Stimulated activated CD4-positive, alpha-beta T cell treated with anti-CD3 and anti-CD28 coated beads, Interleukin-1b, Interleukin-23, amount 100 ng/mL, for 4 hours (primary cell): ENCODE measurements around the gene CACNB1.

ENCODE experiments used
- DNase-seq, 2 donors: peaks; one replicate each; pipeline ENCODE4 v3.0.0-alpha.2; 2020; ENCODE audit warnings: low read depth in 2 of 2

CACNB1 gene

DNA sequence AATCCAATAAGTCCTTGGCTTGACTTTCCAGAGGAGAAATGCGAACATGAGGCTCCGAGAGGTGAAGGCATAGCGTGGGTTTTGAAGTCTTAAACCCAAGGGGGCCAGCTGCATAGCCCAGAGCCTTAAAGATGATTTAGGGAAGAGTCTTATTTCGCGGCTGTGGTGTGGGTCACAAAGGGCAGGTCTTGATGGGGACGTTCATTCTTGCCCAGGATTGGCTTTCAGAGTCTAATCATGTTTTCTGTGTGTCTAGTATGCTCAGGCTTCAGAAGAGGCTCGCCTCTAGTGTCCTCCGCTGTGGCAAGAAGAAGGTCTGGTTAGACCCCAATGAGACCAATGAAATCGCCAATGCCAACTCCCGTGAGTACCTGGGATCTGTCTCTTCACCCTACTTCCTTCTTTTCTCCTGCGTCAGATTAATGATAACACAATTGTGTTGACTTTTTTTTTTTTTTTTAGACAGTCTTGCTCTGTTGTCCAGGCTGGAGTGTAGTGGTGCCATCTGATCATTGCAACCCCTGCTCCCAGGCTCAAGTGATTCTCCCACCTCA, 3.6 kb upstream of the CACNB1 start:
- DNase-seq, result no peak

GRCh38 chr17:39200070-39200879, 2.8 kb upstream of the CACNB1 start, which contains the start of gene RPL19:
TSS of gene RPL19 (plus strand) at chr17:39200283. CDS start at chr17:39200345, 62 bp downstream.
- DNase-seq, result peak; percentile 71 to 75

DNA sequence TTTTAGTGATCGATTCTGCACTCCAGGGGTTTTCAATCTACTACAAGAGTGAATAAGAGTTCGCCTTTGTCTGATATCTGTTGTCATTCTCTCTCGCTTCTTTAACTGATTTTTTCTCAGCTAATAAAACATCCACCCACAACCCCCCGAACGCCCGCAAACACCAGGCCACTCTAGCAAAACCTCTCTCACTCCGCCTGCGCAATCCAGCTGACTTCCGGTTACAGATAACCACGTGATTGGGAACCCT, 2.3 kb upstream of the CACNB1 start:
- DNase-seq, result peak; percentile 73 to 82

- DNase-seq, result no peak
These were observed 707 bp upstream of the CACNB1 start for GRCh38 chr17:39198186-39198566.

- DNase-seq, result no peak
These were observed 619 bp downstream of the CACNB1 start for GRCh38 chr17:39196808-39197291.

GRCh38 chr17:39196241-39196807, 1.1 kb downstream of the CACNB1 start:
- no peak for DNase-seq

DNA sequence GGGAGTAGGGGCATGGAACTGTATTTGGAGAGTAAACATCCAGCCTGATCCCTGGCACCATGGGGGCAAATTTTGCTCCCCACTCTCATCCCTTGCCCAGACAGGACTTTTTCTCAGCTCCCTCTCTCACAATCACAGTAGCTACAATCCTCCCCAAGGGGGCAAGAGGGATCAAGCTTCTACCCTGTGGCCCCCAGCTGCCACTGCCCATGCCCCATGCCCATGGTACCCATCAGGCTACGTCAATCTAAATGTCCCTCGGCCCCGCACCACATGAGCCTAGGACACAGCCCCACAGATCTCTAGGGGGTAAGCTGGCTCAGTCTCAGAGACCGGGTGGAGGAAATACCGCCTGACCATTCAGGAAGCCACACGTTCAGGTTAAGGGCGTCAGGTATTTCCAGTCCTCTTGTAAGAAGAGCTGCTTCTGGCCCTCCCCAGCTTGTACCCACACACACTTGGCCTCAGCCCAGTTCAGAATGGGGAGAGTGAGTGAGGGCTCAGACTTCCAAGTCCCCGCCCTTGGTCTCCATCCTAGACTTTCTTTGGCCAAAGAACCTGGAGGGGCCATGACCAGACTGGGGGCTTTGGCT, 1.8 kb downstream of the CACNB1 start:
- DNase-seq, result no peak

DNA sequence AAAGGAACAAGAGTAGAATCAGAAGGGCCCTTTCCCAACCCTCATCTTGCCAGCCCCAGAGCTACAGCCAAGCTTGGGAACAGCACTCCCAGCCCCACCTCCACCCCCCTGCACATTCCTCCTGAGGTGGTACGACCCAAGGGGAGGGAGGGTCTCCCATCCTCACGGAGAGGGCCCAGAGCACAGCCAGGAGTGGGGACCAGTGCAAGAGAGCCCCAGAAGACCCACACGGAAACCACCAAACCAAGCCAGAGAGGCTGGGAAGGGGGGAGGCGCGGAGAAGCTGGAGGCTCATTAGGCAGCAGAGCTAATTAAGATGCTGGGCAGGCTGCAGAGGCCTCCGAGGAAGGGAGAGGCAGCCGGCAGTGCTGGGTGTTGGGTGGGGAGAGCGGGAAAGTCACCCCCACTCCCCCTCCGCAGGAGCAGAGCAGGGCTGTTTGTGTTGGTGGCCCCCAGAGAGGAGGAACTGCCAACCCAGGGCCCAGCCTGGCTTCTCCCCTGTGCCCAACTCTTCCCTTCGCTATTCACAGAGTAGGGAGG, 2.4 kb downstream of the CACNB1 start:
- DNase-seq, result no peak

DNA sequence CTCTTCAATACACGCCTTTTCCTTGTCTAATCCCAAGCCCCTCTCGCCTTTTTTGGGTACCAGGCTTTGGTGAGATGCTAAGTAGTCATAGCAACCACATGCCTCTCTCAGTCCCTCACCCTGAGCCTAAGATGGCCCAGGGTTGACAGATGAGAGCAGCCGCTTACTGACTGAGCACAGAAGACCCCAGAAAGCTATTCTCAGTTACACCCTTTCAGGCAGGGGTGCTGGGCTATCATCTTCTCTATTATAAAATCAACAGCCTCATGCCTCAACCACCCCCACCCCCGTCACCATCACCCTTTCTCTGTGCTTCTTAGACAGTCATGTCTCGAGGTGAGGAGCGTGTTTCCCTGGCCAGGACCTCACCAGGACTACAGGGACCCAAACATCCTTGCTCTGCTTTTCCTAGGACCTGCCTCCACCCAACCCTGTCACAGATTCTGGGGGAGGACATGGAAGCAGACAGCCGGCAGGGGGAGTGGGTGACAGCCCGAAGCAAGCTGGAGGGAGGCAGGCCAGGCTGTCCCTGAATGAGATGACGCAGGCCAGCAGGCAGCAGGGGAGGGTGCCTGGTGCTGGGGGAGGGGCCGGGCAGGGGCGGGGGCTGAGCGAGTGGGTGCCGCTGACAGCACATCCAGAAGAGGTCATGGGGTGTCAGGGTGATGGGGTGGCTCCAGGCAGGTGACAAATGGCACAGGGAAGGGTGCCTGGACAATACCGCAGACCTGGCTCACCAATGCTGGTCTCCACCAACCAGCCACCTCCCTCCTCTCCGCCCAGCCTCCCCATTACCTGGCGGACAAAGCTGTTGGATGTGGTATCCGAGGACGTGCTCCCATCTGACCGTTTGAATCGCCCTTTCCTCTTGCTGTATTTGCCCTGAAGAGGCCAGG, 3.1 kb downstream of the CACNB1 start:
- no peak for DNase-seq

DNA sequence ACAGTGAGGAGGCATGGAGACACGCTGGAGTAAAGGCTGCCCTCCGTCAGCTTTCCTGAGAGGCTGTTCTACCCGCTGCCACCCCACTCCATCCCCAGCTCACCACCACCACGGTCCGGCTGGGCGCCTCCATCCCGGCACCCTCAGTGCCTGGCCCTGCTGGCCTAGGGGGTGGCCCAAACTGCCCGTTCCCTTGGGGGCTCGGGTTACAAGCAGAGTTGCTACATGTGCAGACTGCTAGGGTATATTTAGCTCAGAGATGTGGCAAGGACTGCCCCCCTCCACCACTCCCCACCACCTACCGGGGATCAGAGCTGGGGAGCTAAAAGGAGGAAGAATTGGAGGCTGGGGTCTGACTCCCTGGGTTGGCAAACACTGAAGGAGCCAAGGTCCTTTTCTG, 4.1 kb downstream of the CACNB1 start:
- DNase-seq, result no peak

- DNase-seq, result no peak
These were observed 4.6 kb downstream of the CACNB1 start for GRCh38 chr17:39192901-39193300.

GRCh38 chr17:39191750-39192510, 5.5 kb downstream of the CACNB1 start:
- DNase-seq, result no peak

GRCh38 chr17:39187152-39187830, 10.2 kb downstream of the CACNB1 start:
- no peak for DNase-seq

DNA sequence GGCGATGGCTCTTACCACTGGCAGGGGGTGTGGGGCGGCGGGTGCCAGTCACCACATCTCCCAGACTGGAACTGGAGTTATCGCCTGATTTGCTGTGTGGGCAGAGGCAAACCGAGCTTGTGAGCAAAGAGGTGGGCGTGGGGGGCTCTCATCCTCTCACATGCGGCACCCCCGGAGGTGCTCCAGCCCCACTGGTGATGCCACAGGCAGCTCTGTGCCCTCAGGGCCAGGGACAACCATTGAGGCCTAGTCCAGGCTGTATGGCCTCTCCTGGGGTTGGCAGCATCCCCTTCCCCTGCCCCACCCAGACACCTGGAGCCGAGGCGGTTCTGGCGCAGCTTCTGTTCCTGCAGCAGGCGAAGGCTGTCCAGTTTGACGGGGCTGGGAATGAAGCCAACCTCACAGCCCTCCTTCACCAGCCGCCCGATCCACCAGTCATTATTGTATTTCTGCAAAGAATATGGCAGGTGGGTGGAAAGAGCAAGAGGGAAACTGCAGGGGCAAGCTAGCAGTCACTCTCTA, 10.9 kb downstream of the CACNB1 start:
- DNase-seq, result no peak

GRCh38 chr17:39183720-39184119, 13.7 kb downstream of the CACNB1 start:
- no peak for DNase-seq

GRCh38 chr17:39183045-39183444, 14.4 kb downstream of the CACNB1 start:
- no peak for DNase-seq

DNA sequence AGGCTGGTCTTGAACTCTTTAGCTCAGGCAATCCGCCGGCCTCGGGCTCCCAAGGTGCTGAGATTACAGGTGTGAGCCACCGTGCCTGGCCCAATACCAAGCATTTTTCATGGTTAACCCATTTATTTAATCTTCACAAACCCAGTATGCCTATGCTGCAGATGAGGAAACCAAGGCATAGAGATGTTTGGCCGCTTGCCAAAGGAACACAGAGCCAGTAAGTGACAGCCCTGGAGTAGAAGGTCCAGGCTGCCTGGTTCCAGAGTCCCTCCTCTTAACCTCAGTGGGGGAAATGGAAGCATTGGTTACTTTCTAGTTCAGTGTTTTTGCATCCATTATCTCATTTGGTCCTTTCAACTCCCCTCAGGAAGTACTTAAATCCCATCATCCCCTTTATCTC, 16.2 kb downstream of the CACNB1 start:
- DNase-seq, result no peak

DNA sequence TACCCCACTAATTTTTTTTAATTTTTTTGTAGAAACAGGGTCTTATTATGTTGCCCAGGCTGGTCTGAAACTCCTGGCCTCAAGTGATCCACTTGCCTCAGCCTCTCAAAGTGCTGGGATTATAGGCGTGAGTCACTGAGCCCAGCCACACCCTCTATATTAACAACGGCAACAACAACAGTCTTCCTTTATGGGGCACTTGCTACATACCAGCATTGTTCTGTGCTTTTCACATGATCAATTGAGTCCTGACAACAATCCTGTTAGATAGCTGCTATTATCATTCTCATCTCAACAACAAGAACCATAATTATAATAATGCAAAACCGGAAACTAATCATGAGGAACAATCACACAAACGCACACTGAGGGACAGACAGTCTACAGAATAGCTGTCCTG, 18.9 kb downstream of the CACNB1 start:
- no peak for DNase-seq

- DNase-seq, result no peak
These were observed 20.2 kb downstream of the CACNB1 start for GRCh38 chr17:39177256-39177655.

- no peak for DNase-seq
These were observed 21.8 kb downstream of the CACNB1 start for GRCh38 chr17:39175695-39176093.
